Aorta (tissue), 5 donors: ENCODE data around the gene STX11. TPM values are rescaled to one million over a fixed set of nuclear protein-coding genes. Genes with fewer than 3 reads are reported as not detected.
"Not testable (repeated sequence)": the region's sequence is repeated elsewhere in the genome, so short reads cannot be mapped to it uniquely, and the experiment has no call there.

Experiments
- ATAC-seq: fragments of 200-7000 bp; cut with Tn5 transposase; one replicate; pipeline ENCODE4 v1.9.1; 2022; ENCODE audit warnings: moderate library complexity; ENCODE audit not compliant: low FRiP score
- DNase-seq, 2 donors: peaks; one replicate each; pipeline ENCODE4 v3.0.0-alpha.2; 2020
- H3K27ac ChIP-seq, 2 donors: one replicate each; pipeline ENCODE4 v1.5.1; 2013; ENCODE audit warnings: low read length in 2 of 2, mild to moderate bottlenecking in 2 of 2, moderate library complexity in 2 of 2, control low read depth in 1 of 2, inconsistent platforms in 1 of 2, low read depth in 1 of 2
- H3K27me3 ChIP-seq, 2 donors: one replicate each; pipeline ENCODE4 v1.6.1; 2013; ENCODE audit warnings: control low read depth in 1 of 2, low read length in 1 of 2, mild to moderate bottlenecking in 1 of 2, moderate library complexity in 1 of 2; ENCODE audit not compliant: insufficient read depth in 2 of 2, control insufficient read depth in 1 of 2
- H3K36me3 ChIP-seq, 2 donors: one replicate each; pipeline ENCODE4 v1.6.1; 2013; ENCODE audit warnings: control low read depth in 1 of 2, low read length in 1 of 2, mild to moderate bottlenecking in 1 of 2; ENCODE audit not compliant: insufficient read depth in 2 of 2, control insufficient read depth in 1 of 2
- H3K4me1 ChIP-seq, 2 donors: one replicate each; pipeline ENCODE4 v1.6.1; 2013; ENCODE audit warnings: low read length in 2 of 2, control low read depth in 1 of 2, mild to moderate bottlenecking in 1 of 2, moderate library complexity in 1 of 2; ENCODE audit not compliant: insufficient read depth in 2 of 2, control insufficient read depth in 1 of 2
- H3K4me3 ChIP-seq, 2 donors: one replicate each; pipeline ENCODE4 v1.5.1; 2013; ENCODE audit warnings: low read length in 2 of 2, control low read depth in 1 of 2, mild to moderate bottlenecking in 1 of 2
- H3K9me3 ChIP-seq: one replicate; pipeline ENCODE4 v1.6.1; 2013; ENCODE audit warnings: mild to moderate bottlenecking, low read length; ENCODE audit not compliant: control insufficient read depth
- WGBS, 2 donors: extraction: QIAGEN DNeasy Blood & Tissue Kit; methylation state at CpG; one replicate each; pipeline ENCODE4 v1.1.7; 2013; 5-methylcytosine and 5-hydroxymethylcytosine counted together
- intact Hi-C, 2 donors: fragments of 100-400 bp; cut with DNase I; formaldehyde crosslinking; loops; one replicate each; pipeline versions ENCODE4 v1.14.2 to v1.15.0; 2022
- polyA plus RNA-seq, 2 donors: library from polyadenylated mRNA; stranded (reverse); fragments of 200-250 nt; gene quantifications; one replicate each; pipeline ENCODE4 v1.2.3, GENCODE V29; 2013
- total RNA-seq, 2 donors: library from RNA; stranded (reverse); fragmentation: NEBNext Ultra II Directional; extraction: Animal tissue kit (Norgen Biotek cat#: 25700); gene quantifications; one replicate each; pipeline ENCODE4 v1.2.1, GENCODE V29; 2021
- donor health status: healthy with polysubstance abuse.
- donor health status: Bipolar disorder and iron deficiency.
- donor health status: DM: no; HTN: no; CAD: no.
- donor health status: DM: no; HTN: no; CAD: no.
- donor health status: DM: yes; HTN: yes; CAD: no.

The STX11 gene
- total and polyA plus RNA-seq, 4 donors, result 2.0 to 7.0 (median 5.6) TPM

DNA sequence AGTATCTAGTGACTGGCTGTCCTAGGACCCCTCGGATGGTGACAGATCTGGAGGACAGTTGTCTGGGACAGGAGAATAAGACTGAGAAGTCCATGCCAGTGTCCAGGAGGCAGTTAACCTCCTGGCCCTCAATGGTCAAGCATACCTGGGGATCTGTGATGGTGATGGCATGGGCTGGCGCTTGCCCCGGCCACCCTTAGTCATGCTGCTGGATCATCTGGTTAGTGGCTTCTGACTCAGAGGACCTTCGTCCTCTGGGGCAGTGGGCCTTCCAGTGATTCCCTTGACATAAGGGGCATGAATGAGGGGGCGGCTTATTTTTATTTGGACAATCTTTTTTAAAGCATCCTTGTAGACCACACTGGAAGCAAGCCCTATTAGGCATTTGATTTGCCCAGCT, 30.9 kb upstream of the STX11 start:
- H3K4me1 ChIP-seq, result no peaks in the 10 kb centered on the region
- DNase-seq, result no peak
- ATAC-seq, result no peak
- intact Hi-C loops, result no loop called here
- no peaks in the 10 kb centered on the region for H3K9me3 ChIP-seq
- no peaks in the 10 kb centered on the region for H3K27me3 ChIP-seq
- H3K36me3 ChIP-seq, result no peaks in the 10 kb centered on the region
- WGBS, 2 donors, result 91 to 97% methylated on average over 5 of the region's 5 CpGs
- H3K4me3 ChIP-seq, result no peak overlapping the region
- no peak overlapping the region for H3K27ac ChIP-seq

DNA sequence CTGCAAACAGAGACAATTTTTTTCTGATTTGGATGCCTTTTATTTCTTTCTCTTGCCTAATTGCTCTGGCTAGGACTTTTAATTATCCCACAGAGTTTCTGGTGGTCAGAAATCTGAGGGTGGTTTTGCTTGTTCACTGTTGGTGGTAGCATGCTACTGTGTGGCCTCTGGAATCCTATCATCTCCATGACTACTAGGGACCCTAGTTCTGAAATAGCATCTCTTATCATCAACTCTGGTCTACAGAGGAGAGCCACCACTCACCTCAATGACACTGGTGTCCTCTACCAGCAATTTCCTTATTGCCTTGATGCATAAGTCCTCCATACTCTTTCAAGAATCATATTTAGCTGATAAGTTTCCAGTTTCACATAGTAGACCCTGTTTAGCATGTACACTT, 27.5 kb upstream of the STX11 start:
- DNase-seq (no peak), ATAC-seq (no peak)
- no peaks in the 10 kb centered on the region for H3K27me3 ChIP-seq
- intact Hi-C loops, result no loop called here
- H3K9me3 ChIP-seq, result no peaks in the 10 kb centered on the region
- H3K4me1 ChIP-seq, result no peaks in the 10 kb centered on the region
- H3K4me3 ChIP-seq, result no peak overlapping the region
- no peak overlapping the region for H3K27ac ChIP-seq
- H3K36me3 ChIP-seq, result no peaks in the 10 kb centered on the region

DNA sequence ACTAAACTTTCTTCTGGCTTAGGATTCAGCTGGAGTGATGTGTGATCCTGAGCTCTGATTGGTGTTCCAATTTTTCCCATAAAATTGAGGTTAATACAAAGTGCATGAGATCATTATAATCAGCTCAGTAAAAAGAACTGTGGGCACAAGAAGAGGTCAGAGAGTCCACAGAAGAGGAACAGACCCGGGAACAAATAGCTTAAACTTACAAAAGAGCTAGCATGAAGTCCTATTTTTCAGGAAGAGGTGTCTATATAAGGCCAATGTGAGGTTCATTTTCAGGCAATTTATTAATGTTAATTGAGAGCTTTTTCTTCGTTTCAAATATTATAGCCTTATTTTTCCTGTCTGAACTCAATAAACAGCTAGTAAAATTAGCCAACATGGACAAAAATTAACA, 26.9 kb upstream of the STX11 start:
- Histone ChIP-seq H3K27ac (no peak overlapping the region), H3K27me3 (no peaks in the 10 kb centered on the region), H3K4me1 (no peaks in the 10 kb centered on the region), H3K9me3 (no peaks in the 10 kb centered on the region), H3K4me3 (no peak overlapping the region), H3K36me3 (no peaks in the 10 kb centered on the region)
- ATAC-seq (no peak), DNase-seq (no peak)
- 72 to 74% methylated on average over 2 of the region's 2 CpGs for WGBS, 2 donors
- intact Hi-C loops, result no loop called here

DNA sequence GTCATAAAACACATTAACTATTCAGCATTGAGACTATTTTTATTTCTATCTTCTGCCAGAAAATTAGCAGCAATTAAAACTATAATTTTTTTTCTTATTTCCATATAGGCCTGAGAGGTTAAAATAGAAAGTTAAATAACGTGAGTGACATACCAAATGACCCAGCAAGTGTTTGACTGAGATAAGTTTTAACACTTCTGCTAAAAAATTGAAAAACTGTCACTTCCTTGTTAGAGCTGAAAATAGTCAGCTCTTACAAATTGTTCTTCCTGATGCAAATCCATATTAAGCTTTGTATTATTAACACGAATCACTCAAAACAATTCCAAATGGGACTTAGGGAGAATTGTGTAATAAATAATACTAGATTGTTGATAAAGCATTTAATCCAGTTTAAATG, 26.5 kb upstream of the STX11 start:
- DNase-seq, result no peak
- intact Hi-C loops, result no loop called here
- Histone ChIP-seq H3K4me3 (no peak overlapping the region), H3K9me3 (no peaks in the 10 kb centered on the region), H3K4me1 (no peaks in the 10 kb centered on the region), H3K27ac (no peak overlapping the region), H3K36me3 (no peaks in the 10 kb centered on the region), H3K27me3 (no peaks in the 10 kb centered on the region)
- 73 to 76% methylated on average over 2 of the region's 2 CpGs for WGBS, 2 donors
- ATAC-seq, result no peak

DNA sequence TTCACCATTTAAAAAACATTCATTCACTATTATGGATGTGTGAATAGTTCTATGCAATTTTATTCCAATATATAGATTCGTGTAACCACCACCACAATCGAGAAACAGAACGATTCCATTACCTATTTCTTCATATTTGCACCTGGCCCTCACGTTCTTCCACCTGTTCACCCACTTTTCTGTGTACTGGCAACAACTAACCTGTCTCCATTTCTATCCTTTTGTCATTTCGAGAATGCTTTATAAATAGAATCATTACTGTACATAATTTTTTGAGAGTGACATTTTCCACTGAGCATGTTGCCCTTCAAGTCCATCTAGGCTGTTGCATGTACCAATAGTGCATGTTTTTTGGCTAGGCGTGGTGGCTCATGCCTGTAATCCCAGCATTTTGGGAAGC, 23.2 kb upstream of the STX11 start:
- Histone ChIP-seq H3K36me3 (no peaks in the 10 kb centered on the region), H3K27ac (no peak overlapping the region), H3K4me3 (no peak overlapping the region), H3K4me1 (peaks cover 0 to 4% of the 10 kb centered on the region in 2 donors), H3K27me3 (no peaks in the 10 kb centered on the region), H3K9me3 (peaks cover 2% of the 10 kb centered on the region)
- intact Hi-C loops, result no loop called here
- ATAC-seq, result no peak
- WGBS, 2 donors, result 84 to 85% methylated on average over 6 of the region's 6 CpGs
- no peak for DNase-seq

DNA sequence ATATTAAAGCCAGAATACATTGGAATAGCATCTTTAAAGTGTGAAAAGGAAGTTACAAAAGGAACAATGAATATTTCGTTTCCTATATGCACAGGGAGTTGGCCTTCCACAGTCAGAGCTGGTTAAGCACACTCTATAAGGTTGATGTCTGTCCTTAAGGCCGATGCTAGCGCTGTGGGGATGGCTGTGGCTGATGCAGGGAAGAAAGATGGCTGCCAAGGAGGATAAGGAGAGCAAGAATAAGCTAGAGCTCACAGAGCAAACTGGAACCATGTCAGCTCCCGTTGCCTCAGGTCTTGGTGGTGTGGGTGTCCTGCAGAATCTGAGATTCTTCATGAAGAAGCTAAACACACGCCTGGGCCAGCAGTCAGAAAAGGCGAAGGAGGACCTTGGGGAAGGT, 20.8 kb upstream of the STX11 start:
- H3K36me3 ChIP-seq, result no peaks in the 10 kb centered on the region
- H3K27ac ChIP-seq, result no peak overlapping the region
- ATAC-seq (no peak), DNase-seq (no peak)
- WGBS, 2 donors, result 89 to 95% methylated on average over 6 of the region's 6 CpGs
- no peak overlapping the region for H3K4me3 ChIP-seq
- peaks cover 2% of the 10 kb centered on the region for H3K9me3 ChIP-seq
- intact Hi-C loops, result no loop called here
- H3K27me3 ChIP-seq, result no peaks in the 10 kb centered on the region
- H3K4me1 ChIP-seq, result peaks cover 0 to 4% of the 10 kb centered on the region in 2 donors

DNA sequence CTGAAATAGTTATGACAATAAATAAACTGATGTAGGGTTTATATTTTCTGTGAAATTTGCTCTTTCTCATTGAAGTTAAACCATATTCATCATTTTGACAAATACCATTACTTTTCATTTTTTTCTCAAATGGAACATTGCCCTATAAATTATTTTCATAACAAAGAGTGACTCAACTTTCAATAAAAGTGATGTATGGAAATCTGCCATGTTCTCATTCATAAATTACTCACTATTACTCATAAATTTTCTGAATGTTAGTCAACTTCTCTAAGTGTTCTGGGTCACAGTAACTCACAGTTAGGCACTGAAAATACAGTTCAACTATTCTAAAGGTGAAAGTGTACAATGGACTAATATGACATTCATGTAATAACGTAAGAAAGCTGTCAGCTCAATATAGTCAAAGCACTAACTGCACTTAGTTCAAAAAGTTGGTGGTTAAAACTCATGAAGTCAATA, 19.0 kb upstream of the STX11 start:
- no peak overlapping the region for H3K4me3 ChIP-seq
- H3K27me3 ChIP-seq, result no peaks in the 10 kb centered on the region
- no peaks in the 10 kb centered on the region for H3K36me3 ChIP-seq
- H3K9me3 ChIP-seq, result peaks cover 2% of the 10 kb centered on the region
- intact Hi-C loops, result no loop called here
- DNase-seq, result no peak
- WGBS, 2 donors, result 33 to 40% methylated on average over 1 of the region's 1 CpG
- ATAC-seq, result no peak
- H3K4me1 ChIP-seq, result peaks cover 0 to 4% of the 10 kb centered on the region in 2 donors
- H3K27ac ChIP-seq, result no peak overlapping the region

DNA sequence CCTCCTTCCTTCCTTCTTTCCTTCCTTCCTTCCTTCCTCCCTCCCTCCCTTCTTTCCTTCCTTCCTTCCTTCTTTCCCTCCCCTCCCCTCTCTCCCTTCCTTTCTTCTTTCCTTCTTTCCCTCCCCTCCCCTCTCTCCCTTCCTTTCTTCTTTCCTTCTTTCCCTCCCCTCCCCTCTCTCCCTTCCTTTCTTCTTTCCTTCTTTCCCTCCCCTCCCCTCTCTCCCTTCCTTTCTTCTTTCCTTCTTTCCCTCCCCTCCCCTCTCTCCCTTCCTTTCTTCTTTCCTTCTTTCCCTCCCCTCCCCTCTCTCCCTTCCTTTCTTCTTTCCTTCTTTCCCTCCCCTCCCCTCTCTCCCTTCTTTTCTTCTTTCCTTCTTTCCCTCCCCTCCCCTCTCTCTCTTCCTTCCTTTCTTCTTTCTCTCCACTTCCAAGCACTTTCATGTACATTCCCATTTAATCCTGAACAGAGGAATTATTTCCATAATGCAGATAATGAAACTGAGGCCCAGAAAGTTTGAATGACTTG, 18.1 kb upstream of the STX11 start:
- H3K27ac ChIP-seq, H3K9me3 ChIP-seq, H3K4me3 ChIP-seq, intact Hi-C loops, H3K27me3 ChIP-seq, H3K36me3 ChIP-seq, ATAC-seq, H3K4me1 ChIP-seq, DNase-seq: not testable (repeated sequence)

DNA sequence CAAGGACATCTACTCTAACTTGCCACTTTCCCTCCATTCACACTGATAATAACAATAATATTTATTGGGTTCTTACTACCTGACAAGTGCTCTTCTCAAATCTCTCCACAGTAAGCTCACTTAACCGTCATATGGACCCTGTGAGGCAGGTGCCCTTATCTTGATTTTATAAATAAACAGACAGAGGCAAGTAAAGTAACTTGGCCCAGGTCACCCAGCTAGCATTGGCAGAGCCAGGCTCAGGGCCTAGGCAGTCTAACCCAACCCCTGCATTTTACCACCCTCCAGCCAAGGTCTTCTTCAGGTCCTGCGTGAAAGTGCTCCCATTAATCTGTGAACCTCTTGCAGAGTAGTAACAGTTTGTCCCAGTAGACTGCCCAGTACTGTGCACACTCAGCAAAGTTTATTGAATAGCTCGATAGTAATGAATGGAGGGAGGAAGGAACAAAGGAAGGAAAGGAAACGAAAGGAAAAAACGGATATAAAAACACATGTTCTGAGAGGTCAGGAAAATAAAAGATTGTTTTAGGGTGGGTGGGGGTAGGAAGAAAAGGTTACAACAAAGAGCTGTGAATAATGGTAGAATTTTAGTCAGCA, 17.0 kb upstream of the STX11 start:
- WGBS, 2 donors, result 92 to 93% methylated on average over 5 of the region's 5 CpGs
- peaks cover 0 to 4% of the 10 kb centered on the region in 2 donors for H3K4me1 ChIP-seq
- no peak overlapping the region for H3K27ac ChIP-seq
- H3K4me3 ChIP-seq, result no peak overlapping the region
- H3K27me3 ChIP-seq, result no peaks in the 10 kb centered on the region
- ATAC-seq (no peak), DNase-seq (no peak)
- H3K9me3 ChIP-seq, result peaks cover 2% of the 10 kb centered on the region
- intact Hi-C loops, result no loop called here
- no peaks in the 10 kb centered on the region for H3K36me3 ChIP-seq
